ENCODE measurements around the gene LRRC61.

Gene LRRC61

DNA sequence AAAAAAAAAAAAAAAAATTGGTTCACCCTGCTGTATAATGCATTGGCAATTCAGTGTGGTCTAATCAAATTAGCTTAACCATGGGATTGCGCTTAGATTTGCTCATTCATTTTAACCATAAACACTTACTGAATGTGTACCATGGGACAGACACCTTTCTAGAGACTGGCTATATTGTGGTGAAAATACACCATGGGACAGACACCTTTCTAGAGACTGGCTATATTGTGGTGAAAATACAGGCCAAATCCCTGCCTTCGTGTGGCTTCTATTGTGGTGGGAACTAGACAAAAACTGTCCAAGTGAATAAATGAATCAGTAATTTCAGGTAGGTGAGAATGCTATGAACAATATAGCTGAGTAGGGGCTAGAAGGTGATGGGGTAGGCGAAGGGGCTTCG, 35.3 kb downstream of the LRRC61 start:
- no peak for DNase-seq

DNA sequence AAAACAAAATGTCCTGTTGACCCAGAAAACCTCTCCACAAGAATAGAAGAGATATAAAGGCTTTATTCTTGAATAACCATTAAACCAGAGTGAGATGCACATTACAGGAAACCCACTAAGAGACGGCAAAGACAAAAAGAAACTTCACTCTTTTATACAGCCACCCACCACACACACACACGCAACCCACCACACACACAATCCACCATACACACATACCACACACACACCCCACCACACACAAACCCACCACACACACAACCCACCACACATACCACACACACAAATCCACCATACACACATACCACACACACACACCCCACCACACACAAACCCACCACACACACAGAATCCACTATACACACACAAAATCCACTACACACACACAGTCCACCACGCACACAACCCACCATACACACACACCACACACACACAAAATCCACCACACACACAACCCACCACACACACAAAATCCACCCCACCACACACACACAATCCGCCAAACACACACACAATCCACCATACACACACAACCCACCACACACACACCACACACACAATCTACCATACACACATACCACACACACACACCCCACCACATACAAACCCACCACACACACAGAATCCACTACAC, 36.0 kb downstream of the LRRC61 start:
- DNase-seq = no peak

DNA sequence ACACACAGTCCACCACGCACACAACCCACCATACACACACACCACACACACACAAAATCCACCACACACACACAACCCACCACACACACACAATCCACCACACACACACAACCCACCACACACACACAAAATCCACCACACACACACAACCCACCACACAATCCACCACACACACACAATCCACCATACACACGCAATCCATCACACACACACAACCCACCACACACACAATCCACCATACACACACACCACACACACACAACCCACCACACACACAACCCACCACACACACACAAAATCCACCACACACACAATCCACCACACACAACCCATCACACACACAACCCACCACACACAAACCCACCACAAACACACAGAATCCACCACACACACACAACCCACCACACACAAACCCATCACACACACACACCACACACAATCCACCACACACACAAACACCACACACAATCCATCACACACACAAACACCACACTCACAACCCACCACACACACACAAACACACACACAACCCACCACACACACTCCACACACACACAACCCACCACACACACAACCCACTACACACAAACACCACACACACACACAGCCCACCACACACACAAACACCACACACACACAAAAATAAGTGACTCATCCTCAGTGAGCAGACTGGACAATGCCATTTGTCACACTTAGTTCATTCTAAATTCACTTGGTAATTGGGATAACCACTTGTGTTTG, 36.6 kb downstream of the LRRC61 start:
- DNase-seq = no peak

DNA sequence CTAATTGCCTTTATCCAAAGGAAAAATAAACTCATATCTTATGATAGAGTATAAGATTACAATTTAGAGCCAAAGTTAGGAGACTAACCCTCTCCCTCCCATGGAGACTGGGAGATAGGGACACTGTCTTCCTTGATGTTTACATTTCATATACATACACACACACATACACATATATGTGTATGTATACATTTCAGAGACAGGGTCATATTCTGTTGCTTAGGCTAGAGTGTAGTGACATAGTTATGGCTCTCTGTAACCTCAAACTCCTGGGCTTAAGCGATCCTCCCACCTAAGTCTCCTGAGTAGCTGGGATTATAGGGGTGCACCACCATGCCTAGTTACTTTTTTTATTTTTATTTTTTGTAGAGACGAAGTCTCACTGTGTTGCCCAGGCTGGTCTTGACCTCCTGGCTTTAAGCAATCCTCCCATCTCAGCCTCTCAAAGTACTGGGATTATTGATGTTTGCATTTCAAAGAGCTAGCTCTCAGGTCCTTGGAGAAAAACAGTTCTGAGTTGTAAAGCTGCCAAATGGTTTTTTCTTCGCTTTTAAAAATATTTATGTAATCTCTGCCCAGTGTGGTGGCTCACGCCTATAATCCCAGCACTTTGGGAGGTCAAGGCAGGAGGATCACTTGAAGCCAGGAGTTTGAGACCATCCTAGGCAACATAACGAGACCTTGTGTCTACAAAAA, 37.4 kb downstream of the LRRC61 start:
- no peak for DNase-seq

DNA sequence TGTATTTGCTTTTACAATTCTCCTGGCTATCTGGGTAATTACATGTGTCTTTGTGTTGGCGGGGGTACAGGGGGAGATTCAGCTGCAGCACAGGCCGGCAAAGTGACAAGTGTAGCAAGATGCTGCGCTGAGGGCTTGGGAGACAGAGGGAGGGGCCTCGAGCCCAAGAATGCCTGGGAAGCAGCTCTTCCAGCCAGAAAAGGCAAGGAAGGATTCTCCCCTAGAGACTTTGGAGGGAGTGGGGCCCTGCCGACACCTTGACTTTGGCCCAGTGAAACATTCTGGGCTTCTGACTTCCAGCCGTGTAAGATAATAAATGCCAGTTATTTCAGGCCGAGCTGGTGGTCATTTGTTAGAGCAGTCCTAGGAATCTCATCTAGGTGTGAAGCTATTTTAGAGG, 38.2 kb downstream of the LRRC61 start:
- no peak for DNase-seq

DNA sequence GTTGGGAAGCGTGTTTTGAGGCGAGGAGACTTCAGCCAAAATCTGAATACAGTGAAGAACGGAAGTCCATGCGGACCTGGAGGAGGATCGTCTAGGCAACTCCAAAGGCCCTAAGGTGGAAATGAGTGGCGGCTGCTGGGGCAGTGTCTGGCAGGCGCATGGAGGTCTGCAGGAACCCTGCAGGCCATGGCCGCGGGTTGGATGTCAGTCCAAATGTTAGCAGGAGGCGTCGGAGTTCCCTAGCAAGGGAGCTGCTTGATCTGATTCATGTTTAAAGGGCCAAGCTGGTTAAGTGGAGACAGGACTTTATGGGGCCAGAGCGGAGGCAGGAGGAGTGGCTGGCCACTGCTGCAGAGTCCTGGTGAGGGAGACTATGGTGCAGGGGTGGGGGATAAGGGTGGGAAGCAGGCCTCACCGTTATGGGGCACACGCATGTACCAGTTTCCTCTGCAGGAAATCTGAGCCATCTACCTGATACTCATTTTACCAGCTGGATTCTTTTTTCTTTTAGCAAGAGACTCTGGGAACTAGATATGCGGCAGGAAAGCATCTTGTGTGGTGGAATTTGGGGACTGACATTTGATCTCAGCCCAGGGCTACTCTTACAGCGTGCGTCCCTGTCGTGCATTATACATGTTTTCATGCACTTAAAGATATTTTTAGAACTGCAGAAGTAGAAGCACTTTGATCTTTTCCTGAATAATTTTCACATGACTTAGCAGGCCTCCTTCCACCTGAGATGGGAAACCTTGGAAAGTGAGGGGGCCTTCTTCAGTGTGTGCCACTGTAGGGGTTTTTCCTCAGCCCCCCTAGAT, 38.9 kb downstream of the LRRC61 start:
- DNase-seq = no peak

DNA sequence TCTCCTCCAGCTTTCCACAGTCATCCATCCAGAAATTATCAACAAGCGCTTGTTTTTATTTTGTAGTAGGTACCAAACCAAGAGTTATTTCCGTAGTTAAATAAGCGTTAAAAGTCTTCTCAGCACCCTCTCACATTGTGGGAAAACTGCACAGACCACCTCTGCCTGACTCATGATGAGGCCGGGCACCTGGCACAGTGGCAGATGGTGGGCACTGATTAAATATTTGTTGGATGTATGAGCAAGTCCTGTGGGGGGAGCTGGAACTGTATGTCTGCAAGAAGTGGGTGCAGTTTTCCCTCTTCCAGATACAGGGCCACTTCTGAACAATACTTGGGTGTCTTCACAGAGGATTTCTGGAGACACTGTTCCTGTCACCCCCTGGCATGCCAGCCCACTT, 40.2 kb downstream of the LRRC61 start:
- DNase-seq = no peak

DNA sequence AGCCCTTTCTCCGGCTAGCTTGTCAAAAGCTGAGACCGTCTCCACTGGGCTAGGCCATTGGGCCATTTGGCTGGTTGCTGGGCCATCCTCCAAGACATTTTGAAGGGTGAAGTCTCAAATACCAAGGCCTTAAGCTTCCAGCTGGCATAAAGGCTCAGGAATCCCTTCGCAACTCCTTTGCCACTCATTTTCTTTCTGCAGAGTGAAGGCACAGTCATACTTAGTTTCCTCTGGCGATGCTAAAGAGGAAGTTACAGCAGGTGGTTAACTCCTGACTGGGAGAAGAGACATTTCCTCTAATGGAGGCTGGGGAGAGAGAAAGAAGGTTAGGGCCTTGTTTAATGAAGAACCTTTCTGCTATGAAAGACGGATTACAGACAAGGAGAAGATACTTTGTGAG, 40.7 kb downstream of the LRRC61 start:
- DNase-seq = no peak

DNA sequence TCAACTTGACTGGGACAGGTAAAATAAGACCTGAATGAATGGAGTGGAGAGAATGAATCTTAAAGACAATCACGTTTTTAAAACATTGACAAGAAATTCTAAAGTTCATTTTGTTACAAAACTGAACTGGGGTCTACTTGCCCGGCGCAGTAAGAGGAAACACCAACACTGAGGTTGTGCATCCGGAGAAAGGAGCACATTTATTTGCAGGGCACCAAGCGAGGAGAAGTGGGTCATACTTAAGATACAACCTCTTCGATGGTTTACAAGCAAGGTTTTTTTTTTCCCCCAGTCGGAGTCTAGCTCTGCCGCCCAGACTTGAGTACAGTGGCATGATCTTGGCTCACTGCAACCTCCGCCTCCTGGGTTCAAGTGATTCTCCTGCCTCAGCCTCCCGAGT, 42.0 kb downstream of the LRRC61 start:
- DNase-seq = no peak

DNA sequence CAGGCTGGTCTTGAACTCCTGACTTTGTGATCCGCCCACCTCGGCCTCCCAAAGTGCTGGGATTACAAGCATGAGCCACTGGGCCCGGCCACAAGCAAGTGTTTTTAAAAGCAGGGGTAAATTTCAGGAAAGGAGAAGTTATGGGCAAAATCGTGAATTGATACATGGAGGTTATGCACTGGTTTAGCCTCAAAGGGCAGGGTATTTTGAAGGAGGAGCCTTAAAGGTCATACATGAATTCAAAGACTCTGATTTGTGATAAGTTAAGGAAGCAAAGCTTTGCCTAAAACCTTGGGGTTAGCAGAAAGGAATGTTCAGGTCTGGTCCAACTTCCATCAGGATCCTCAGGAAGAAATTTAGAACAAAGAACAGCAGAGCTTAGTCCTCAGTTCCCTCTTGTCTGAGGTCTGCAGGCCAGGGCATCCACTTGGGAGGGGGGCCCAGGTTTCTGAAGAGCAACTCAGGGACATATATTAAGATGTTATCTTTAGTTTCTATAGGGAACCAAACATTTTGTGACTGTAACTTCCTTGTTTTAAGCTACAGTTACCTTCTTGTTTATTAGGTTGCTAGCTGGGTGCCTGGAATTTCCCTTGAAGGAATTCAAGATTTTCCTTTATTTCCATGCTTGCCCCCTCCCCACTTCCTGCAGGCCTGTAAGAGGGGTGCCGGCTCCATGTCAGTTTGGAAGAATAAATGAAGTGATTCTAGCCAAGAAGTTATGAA, 42.7 kb downstream of the LRRC61 start:
- no peak for DNase-seq

DNA sequence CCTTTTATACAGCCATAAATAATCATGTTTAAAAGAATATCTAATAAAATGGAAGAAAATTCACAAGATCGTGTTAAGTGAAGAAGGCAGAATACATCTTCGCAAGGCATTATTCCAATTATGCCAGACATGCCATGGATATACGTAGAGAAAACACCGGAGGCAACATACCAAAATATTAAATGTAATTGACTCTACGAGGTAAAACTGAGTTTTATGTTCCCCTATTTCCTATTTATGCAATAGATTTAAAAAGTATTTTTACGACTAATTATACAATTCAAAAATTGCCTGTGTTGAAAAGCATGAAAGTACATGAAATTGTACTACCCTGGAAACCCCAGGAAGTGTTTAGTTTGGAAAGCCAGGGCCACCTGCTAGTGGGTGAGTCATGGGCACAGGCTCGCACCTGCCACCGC, 44.5 kb downstream of the LRRC61 start:
- DNase-seq = no peak

DNA sequence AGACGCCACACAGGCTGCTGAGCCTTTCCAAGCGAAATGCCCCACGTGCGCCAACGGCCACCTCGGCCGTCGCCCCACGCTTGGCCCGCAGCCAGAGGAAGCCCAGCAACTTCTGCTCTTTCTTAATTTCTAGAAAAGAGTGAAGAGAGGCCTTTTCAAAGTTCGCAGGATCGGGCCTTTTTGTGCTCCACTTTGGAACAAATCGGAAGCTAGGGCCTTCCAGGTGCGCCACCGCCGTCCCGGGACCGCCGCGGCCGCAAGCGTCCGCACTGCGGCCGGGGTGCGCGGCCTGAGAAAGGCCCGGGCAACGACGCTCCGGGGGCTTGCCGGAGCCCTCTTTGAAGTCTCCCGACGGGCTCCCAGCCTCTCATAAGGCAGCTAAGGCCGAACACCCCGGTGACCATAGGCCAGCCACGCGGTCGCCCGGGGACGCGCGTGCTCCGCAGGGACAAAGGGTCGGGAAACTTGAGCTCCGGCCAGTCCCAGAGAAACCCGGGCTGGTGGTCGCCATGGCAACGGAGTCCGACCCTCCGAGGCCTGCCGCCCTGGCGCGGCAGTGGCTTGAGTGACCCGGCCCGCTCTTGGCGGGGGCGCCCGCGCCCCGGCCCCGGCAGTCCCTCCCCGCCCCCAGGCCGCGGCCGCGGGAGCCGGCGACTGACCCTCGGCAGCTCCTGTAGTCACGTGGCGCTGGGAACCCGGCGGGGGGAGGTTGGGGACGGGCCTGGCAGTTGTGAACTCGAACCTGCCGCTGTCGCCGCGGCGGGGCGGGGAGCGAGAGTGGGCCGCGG, 45.1 kb downstream of the LRRC61 start, which contains the start of gene REPIN1:
TSS of gene REPIN1 (plus strand) at position 727 of the 788 bp plus-strand sequence. CDS start 890 bp downstream, outside the sequence.
- DNase-seq = peak; percentile 80

DNA sequence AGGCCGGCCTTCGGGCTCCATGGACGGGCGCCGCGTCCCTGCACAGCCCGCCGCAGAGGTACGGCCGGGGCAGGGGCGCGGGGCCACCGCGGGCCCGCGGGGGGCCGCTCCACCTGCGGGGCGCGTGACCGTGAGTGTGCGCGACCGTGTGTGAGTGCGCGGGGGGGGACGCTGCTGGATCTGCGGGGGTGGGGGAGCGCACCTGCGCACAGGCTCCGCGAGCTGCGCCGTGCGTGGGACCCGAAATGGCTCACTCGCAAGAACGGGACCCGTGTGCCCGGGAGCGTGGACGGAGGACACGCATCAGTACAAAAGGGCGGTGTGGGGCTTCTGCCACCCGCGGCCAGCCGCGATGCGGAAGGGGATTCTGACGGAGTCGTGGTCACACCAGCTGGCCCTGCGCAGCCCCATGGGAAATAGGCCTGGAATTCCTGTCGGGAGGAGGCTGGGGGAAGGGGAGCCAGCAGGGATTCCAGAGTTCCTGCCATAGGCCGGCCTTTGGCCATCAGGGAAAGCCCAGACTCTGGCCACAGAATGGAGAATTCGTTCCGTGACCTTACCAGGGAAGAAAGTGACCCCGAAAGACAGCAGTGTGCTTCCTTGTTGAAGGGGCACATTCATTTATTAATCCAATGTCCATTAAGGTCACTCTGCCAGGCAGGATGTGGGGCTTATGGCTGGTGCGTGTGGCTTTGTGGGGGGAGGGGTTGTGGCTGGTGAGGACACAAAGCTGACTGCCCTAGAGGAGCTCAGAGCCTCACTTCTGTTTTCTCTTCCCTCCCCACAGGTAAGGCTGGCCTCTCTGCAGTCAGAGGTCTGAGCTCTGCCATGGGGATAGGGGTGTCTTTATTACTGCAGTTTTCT, 46.0 kb downstream of the LRRC61 start:
- DNase-seq = peak; percentile 71

DNA sequence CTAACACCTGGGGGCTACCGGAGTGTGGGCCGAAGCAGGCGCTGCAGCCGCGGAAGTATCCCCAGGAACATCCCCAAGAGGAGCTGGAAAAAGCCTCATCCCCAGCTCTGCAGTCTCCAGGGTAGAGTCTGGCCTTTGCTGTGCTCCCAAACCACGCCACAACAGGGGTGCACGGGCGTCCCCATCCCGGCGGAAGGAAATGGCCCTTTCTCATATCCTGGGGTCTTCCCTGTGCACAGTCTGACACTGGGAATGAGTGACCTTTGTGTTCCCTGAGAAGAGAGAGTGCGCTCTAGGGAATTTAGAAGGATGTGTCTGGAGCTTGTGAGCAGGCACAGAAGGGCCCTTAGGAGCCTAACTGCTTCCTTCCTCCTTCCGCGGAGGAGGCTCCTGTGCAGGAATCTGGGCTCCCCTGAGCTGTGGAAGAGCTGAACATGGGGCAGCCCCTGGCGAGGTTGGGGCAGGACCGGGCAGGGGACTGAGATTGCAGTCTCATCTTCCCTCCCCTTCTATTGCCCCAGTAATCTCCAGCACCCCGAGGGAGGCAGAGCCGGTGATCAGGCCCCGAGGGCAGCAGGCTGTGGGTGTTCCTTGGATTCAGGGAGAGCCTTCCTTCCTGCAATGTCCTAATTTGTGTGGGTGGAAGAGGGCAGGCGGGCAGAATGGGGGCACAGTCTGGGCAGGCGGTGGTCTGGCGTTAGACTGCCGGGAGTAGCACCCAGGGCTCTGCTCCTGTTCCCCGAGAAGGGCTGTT, 46.8 kb downstream of the LRRC61 start:
- no peak for DNase-seq

DNA sequence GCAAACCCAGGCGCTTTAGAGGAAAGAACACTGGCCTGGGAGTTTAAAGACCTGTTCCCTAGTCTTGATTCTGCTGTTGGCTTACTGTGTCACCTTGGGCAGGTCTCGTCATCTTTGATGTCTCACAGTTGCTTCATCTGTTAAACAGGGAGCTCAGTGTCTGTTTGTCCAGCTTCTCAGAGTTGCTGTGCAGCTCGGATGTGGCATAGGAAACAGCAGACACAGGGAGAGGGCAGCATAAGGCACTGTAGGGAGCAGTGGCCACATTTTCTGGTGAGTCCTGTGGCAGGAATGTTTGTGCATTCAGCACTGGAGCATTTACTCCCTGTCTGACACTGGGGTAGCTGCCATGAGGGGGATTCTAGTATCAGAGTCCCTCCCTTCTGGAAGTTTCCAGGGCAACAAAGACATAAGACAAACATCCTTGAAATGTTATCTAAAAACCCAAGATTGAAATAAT, 47.5 kb downstream of the LRRC61 start:
- no peak for DNase-seq

DNA sequence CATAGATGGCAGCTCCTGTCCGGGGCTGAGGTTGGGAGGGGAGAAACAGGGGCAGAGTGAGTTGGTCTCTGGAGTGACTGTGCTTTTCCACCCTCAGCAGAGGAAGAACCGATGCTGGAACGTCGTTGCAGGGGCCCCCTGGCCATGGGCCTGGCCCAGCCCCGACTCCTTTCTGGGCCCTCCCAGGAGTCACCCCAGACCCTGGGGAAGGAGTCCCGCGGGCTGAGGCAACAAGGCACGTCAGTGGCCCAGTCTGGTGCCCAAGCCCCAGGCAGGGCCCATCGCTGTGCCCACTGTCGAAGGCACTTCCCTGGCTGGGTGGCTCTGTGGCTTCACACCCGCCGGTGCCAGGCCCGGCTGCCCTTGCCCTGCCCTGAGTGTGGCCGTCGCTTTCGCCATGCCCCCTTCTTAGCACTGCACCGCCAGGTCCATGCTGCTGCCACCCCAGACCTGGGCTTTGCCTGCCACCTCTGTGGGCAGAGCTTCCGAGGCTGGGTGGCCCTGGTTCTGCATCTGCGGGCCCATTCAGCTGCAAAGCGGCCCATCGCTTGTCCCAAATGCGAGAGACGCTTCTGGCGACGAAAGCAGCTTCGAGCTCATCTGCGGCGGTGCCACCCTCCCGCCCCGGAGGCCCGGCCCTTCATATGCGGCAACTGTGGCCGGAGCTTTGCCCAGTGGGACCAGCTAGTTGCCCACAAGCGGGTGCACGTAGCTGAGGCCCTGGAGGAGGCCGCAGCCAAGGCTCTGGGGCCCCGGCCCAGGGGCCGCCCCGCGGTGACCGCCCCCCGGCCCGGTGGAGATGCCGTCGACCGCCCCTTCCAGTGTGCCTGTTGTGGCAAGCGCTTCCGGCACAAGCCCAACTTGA, 48.2 kb downstream of the LRRC61 start:
- DNase-seq = no peak

DNA sequence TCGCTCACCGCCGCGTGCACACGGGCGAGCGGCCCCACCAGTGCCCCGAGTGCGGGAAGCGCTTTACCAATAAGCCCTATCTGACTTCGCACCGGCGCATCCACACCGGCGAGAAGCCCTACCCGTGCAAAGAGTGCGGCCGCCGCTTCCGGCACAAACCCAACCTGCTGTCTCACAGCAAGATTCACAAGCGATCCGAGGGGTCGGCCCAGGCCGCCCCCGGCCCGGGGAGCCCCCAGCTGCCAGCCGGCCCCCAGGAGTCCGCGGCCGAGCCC, 48.8 kb downstream of the LRRC61 start:
- no peak for DNase-seq

DNA sequence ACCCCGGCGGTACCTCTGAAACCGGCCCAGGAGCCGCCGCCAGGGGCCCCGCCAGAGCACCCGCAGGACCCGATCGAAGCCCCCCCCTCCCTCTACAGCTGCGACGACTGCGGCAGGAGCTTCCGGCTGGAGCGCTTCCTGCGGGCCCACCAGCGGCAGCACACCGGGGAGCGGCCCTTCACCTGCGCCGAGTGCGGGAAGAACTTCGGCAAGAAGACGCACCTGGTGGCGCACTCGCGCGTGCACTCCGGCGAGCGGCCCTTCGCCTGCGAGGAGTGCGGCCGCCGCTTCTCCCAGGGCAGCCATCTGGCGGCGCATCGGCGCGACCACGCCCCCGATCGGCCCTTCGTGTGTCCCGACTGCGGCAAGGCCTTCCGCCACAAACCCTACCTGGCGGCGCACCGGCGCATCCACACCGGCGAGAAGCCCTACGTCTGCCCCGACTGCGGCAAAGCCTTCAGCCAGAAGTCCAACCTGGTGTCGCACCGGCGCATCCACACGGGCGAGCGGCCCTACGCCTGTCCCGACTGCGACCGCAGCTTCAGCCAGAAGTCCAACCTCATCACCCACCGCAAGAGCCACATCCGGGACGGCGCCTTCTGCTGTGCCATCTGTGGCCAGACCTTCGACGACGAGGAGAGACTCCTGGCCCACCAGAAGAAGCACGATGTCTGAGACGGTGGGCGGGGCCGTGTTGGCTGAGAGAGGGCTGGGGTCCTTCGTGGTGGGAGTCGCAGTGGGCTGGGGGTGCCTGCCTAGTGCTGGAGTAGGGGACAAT, 49.3 kb downstream of the LRRC61 start:
- DNase-seq = no peak

Measured in activated naive CD4-positive, alpha-beta T cell treated with Interleukin-2 at 50 U/mL for 16 hours (primary cell).